ENCODE measurements around the gene TP53INP2.

DNA sequence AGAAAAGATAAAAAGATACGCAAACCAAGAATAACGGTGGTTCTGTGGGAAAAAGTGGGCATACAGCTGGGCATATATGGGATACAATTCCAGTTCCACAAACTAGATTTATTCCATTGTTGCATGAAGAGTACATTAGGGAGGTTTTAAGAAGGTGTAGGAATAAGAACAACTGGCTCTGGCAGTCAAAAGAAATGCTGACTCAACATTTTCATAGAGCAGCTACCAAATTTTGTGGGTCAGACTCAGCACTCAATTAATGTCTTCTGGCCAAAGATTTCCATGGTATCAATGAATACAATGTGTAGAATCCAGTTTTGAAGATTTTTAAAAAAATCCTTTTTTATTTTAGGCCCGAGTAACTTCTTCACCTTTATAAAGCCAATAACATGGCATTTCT lies 40.2 kb downstream of the TP53INP2 start:
- TF ChIP-seq POLR2A (IDR thresholded peaks at IDR 0.05) (no peak), CTCF (IDR thresholded peaks at IDR 0.05) (no peak), POLR2AphosphoS5 (IDR thresholded peaks at IDR 0.05) (no peak), EP300 (IDR thresholded peaks at IDR 0.05) (no peak)
